ENCODE measurements around the gene DAGLA. TPM values are rescaled to one million over a fixed set of nuclear protein-coding genes. Genes with fewer than 3 reads are reported as not detected.
"Not testable (repeated sequence)": the region's sequence is repeated elsewhere in the genome, so short reads cannot be mapped to it uniquely, and the experiment has no call there.

The DAGLA gene
- 1 to 10 TPM; 3.3 to 5.5 (median 4.4) TPM for polyA plus RNA-seq (ENCODE audit: insufficient read length in 4 of 4)

- DNase-seq (ENCODE audit: low read depth in 4 of 4, low spot score in 2 of 4), result peak in 2 of 4 donors; percentile 47 to 50
Measured at GRCh38 chr11:61679893-61680621, at the start of gene DAGLA. DAGLA (plus strand) TSS chr11:61680391; CDS start chr11:61720156, 39,765 bp downstream.

- no peak for DNase-seq (ENCODE audit: low read depth in 4 of 4, low spot score in 2 of 4)
Measured at GRCh38 chr11:61632096-61632495, 48.1 kb upstream of the DAGLA start.

- no peak for DNase-seq (ENCODE audit: low read depth in 4 of 4, low spot score in 2 of 4)
Measured at GRCh38 chr11:61635304-61635703, 44.9 kb upstream of the DAGLA start.

GRCh38 chr11:61635787-61636186 is 44.4 kb upstream of the DAGLA start:
- DNase-seq (ENCODE audit: low read depth in 4 of 4, low spot score in 2 of 4), result no peak

- no peak for DNase-seq (ENCODE audit: low read depth in 4 of 4, low spot score in 2 of 4)
Measured at GRCh38 chr11:61636676-61637075, 43.5 kb upstream of the DAGLA start.

- DNase-seq (ENCODE audit: low read depth in 4 of 4, low spot score in 2 of 4), result no peak
Measured at GRCh38 chr11:61637277-61637676, 42.9 kb upstream of the DAGLA start.

- DNase-seq (ENCODE audit: low read depth in 4 of 4, low spot score in 2 of 4), result no peak
Measured at GRCh38 chr11:61639816-61640443, 40.3 kb upstream of the DAGLA start.

GRCh38 chr11:61642162-61642561 is 38.0 kb upstream of the DAGLA start:
- no peak for DNase-seq (ENCODE audit: low read depth in 4 of 4, low spot score in 2 of 4)

- DNase-seq (ENCODE audit: low read depth in 4 of 4, low spot score in 2 of 4), result no peak
Measured at GRCh38 chr11:61645179-61645868, 34.9 kb upstream of the DAGLA start.

- no peak for DNase-seq (ENCODE audit: low read depth in 4 of 4, low spot score in 2 of 4)
Measured at GRCh38 chr11:61647529-61647928, 32.7 kb upstream of the DAGLA start.

- no peak for DNase-seq (ENCODE audit: low read depth in 4 of 4, low spot score in 2 of 4)
Measured at GRCh38 chr11:61650781-61651571, 29.2 kb upstream of the DAGLA start.

GRCh38 chr11:61652135-61652534 is 28.1 kb upstream of the DAGLA start:
- DNase-seq (ENCODE audit: low read depth in 4 of 4, low spot score in 2 of 4), result no peak

- DNase-seq (ENCODE audit: low read depth in 4 of 4, low spot score in 2 of 4), result no peak
Measured at GRCh38 chr11:61654397-61654829, 25.8 kb upstream of the DAGLA start.

- not testable (repeated sequence) for DNase-seq (ENCODE audit: low read depth in 4 of 4, low spot score in 2 of 4)
Measured at GRCh38 chr11:61655266-61656159, 24.7 kb upstream of the DAGLA start.

GRCh38 chr11:61656347-61657077 is 23.7 kb upstream of the DAGLA start:
- no peak for DNase-seq (ENCODE audit: low read depth in 4 of 4, low spot score in 2 of 4)

- no peak for DNase-seq (ENCODE audit: low read depth in 4 of 4, low spot score in 2 of 4)
Measured at GRCh38 chr11:61657566-61658290, 22.5 kb upstream of the DAGLA start.

GRCh38 chr11:61659413-61660196 is 20.6 kb upstream of the DAGLA start:
- no peak for DNase-seq (ENCODE audit: low read depth in 4 of 4, low spot score in 2 of 4)

- not testable (repeated sequence) for DNase-seq (ENCODE audit: low read depth in 4 of 4, low spot score in 2 of 4)
Measured at GRCh38 chr11:61660997-61661396, 19.2 kb upstream of the DAGLA start.
